ENCODE data around the gene KPNA2.
"Not testable (repeated sequence)": the region's sequence is repeated elsewhere in the genome, so short reads cannot be mapped to it uniquely, and the experiment has no call there.

KPNA2 gene

DNA sequence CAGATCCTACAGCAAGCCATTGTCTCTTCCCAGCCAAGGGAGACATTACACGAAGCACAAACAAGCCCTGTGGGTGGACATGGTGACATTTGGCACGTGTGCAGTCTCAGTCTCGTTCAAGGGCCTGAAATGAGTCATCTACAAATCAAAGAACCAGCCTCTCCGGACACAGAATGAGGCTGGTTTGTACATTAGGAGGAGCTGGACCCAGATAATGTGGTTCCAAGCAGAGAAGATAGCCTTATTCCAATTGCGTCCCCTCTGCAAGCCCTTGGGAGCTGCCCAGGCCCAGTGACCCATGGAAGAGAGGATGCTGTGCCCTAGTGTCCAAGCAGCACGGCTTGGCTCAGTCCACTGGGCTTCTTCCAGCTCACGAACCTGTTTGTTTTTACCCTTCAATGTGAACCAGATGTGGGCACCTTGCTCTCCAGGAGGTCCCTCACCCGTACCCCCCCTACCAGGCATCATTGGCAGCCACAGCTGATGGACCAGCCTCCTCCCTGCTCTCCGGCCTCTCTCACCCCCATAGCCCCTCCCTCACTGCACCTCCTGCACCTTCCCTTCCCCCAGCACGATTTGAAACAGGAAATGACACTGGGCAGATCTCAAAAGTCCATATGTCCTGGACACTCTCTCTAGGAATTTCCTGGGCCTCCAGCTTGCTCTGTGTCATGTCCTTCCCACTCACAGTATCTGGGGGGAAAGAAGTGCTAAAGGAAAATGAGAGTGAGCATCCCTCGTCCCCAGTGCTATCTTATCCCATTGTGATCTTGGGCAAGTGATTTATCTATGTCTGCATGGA lies 26.2 kb downstream of the KPNA2 start:
- no peak for DNase-seq (ENCODE audit: low read depth)

DNA sequence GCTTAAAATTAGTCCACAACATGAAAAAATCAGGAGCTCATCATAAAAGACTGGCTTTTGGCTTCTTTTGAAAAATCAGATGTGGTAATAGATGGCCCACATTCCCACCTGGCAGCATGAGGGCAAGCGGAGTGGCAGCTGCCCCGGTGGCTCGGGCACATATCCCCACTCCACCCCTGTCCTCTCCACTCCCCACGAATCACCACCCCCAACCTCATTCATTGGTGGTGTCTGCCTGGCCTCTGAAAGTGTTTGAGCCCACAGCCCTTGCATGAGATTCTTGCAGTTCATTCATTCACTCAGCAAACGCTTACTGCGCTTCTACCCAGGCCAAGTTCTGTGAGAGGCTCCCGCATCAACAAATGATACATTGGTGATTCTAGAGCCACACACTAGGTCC lies 29.8 kb downstream of the KPNA2 start:
- not testable (repeated sequence) for DNase-seq (ENCODE audit: low read depth)

DNA sequence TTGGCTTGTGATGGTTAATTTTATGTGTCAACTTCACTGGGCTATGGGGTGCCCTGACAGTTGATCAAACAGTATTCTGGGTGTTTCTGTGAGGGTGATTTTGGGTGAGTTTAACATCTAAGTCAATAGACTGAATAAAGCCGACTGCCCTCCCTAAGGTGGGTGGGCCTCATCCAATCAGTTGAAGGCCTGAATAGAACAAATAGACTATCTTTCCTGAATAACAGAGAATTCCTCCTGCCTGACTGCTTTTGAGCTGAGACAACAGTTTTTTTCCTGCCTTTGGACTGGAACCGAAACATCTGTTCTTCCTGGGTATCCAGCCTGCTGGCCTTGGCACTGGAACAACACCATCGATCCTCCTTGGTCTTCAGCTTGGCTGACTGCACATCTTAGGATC lies 33.0 kb downstream of the KPNA2 start:
- not testable (repeated sequence) for DNase-seq (ENCODE audit: low read depth)

DNA sequence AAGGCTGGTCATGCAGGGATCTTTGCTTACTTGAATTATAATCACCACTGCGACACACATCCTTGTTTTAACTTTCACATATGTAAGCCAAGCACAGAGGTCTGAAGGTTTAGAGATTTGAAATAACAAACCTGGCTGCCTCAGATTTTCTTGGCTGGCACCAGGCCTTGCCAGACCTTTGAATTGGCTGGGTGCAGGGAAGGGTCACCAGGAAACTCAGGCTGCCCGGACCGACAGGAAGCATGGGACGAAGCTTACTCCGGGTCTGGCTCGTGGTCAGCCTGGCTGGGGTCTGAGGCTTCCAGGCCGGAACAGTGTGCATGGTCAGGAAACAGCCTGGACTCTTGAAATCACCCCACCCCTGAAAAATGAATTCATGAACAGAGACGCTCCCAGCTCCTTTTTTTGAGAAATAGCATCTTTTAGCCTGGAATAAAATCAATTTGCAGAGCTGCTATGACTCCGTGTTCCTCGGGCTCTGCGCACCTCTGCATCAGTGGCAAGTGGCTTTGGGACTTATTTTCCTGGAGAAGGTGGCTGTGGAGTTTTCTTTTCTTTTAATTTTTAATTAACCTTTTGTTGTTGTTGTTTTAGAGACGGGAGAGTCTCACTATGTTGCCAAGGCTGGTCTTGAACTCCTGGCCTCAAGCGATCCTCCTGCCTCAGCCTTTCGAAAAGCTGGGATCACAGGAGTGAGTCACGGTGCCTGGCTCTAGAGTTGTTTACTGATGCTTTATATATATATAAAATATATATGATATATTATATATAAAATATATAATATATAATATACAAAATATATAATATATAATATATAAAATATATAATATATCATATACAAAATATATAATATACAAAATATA lies 35.3 kb downstream of the KPNA2 start:
- not testable (repeated sequence) for DNase-seq (ENCODE audit: low read depth)

DNA sequence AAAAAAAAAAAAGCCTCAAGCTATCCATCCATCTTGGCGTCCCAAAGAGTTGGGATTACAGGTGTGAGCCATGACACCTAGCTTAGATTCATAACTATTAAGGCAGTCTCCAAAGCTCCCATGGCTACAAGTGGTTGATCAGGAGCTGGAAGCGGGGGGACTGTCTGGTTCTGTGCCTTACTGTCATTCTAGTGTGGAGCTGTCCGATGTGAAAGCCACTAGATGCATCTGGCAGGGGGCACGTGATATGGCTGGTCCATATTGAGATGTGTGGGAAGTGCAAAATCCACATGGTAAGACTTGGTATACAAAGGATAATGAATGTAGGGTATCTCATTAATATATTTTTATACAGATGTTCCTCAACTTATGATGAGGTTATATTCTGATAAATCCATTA lies 38.7 kb downstream of the KPNA2 start:
- DNase-seq (ENCODE audit: low read depth): no peak

DNA sequence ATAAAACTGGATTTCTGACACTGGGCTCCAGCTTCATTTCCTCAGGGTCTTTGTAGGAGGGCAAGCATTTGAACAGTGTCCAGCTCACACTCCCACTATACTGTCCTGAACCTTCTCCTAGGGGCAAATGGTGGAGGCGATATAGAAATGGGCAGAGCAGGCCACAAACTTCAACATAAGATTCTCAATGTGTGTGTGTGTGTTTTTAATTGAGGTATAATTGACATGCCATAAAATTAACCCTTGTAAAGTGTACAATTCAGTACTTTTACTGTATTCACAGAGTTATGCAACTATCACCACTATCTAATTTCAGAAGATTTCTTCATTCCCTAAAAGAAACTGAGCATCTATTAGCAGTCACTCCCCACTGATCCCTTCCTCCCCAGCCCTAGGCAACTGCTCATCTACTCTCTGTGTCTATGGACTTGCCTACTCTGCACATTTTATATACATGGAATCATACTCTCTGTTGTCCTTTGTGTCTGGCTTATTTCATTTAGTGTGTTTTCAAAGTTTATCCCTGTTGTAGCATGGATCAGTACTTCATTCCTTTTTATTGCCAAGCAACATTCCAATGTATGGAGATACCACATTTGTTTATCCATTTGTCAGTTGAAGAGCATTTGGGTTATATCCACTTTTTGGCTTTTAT lies 40.5 kb downstream of the KPNA2 start:
- not testable (repeated sequence) for DNase-seq (ENCODE audit: low read depth)

DNA sequence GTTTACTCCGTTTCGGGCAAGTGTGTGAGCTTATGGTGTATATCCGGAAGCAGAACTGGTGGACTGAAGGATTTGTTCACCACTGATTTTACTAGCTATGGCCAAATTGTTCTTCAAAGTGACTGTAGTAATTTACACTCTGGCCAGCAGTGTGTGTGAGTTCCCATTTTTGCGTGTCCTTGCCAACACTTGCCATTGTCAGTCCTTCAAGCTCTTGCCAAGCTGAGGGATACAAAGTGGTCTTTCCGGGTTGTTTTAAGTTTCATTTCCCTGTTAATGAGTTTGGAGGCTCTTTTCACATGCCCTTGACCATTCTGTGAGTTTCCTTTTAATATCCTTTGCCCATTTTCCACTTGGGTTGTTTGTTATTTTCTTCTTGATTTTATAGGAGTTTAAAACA lies 42.0 kb downstream of the KPNA2 start:
- not testable (repeated sequence) for DNase-seq (ENCODE audit: low read depth)

DNA sequence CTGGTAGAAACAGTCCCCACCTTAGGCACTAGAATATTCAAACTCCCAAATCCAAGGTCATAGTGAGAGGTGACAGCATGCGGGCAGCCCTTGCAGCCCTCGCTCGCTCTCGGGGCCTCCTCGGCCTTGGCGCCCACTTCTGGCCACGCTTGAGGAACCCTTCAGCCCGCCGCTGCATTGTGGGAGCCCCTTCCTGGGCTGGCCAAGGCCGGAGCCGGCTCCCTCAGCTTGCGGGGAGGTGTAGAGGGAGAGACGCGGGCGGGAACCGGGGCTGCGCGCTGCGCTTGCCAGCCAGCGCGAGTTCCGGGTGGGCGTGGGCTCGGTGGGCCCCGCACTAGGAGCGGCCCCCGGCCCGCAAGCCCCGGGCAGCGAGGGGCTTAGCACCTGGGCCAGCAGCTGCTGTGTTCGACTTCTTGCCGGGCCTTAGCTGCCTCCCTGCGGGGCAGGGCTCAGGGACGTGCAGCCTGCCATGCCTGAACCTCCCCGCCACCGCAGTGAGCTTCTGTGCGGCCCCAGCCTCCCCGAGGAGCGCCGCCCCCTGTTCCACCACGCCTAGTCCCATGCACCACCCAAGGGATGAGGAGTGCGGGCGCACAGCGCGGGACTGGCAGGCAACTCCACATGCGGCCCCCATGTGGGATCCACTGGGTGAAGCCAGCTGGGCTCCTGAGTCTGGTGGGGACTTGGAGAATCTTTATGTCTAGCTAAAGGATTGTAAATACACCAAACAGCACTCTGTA lies 45.0 kb downstream of the KPNA2 start:
- no peak for DNase-seq (ENCODE audit: low read depth)

DNA sequence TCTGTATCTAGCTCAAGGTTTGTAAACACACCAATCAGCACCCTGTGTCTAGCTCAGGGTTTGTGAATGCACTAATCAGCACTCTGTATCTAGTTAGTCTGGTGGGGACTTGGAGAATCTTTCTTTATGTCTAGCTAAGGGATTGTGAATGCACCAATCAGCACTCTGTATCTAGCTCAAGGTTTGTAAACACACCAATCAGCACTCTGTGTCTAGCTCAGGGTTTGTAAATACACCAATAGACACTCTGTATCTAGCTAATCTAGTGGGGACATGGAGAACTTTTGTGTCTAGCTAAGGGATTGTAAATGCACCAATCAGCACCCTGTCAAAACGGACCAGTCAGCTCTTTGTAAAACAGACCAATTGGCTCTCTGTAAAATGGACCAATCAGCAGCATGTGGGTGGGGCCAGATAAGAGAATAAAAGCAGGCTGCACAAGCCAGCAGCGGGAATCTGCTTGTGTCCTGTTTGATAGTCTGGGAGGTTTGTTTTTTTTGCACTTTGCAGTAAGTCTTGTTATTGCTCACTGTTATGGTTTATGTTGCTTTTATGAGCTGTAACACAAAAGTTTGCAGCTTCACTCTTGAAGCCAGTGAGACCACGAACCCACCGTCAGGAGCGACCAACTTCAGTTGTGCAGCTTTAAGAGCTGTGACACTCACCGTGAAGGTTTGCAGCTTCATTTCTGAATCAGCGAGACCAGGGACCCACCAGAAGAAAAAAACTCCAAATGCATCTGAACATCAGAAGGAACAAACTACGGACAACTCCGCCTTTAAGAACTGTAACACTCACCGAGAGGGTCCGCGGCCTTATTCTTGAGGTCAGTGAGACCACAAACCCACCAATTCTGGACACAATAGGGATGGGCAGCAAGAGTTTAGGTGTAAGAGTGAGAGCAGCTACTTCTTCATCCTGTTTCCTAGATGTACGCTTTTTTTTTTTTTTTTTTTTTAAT lies 46.0 kb downstream of the KPNA2 start:
- not testable (repeated sequence) for DNase-seq (ENCODE audit: low read depth)

DNA sequence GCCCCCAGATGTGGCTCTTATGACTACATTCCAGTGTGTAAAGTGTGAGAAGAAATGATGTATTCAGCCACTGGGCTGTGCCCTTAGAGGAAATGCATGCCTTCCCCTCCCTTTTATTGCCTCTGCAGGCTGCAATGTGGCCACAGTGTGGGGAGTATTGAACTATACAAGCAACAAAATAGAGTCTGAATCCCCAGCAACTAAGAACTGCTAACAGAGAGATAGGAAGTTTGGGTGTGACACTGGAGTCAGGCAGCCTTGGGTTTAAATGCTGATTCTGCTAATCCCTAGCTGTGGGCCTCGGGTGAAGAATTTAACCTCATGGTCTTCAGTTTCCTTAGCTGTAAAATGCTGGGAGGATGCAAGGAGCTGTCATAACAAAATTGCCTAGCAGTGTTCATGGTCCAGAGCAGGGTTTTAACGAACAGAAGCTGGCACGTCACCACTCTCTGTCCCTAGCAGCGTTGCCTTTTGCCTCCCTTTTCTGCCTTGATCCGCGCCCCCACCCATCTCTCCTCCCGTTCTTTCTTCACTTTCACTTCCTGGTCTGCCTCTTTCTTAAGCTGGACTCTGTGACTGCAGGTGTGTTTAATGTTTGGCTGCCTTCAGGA lies 50.3 kb downstream of the KPNA2 start:
- DNase-seq (ENCODE audit: low read depth): no peak

DNA sequence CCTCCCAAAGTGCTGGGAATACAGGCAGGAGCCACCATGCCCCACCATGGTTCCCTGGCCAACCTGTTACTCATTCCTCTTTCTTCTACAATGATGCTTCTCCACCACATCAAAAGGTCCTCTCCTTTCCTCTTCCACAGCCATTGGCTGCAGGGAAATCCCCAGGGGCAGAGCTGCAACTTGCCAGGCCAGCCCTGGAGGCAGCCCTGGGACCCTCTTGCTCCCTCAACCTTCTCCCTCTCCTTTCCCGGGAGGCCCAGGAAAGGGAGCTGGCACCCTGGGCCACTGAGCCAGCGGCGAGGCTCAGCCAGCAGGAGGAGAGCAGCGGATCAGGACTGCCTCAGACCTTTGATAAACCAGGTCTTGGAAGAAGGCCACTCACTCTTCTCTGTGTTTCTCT lies 51.1 kb downstream of the KPNA2 start:
- DNase-seq (ENCODE audit: low read depth): not testable (repeated sequence)

DNA sequence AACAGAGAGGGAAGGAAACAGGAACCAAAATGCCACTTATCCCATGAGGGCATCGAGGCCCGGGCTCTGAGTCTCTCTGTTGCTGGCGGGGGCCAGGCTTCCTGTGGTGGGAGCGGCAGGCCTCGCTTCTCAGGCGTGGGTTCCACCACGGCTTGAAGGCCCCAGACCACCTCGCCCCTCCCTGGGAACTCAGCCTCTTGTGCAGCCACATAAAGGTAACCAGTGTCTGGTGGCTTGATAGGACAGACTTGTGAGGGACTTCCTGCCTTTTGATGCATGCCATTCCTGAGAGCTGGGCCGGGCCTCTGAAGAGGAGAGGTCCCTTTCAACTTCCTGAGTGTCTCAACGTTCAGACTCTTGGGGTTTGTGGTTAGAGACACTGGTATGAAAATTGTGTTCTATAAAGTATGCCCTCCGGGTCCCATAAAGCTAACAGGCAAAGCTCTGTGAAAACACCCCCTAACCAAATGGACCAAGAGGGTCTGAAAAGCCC lies 51.6 kb downstream of the KPNA2 start:
- not testable (repeated sequence) for DNase-seq (ENCODE audit: low read depth)

DNA sequence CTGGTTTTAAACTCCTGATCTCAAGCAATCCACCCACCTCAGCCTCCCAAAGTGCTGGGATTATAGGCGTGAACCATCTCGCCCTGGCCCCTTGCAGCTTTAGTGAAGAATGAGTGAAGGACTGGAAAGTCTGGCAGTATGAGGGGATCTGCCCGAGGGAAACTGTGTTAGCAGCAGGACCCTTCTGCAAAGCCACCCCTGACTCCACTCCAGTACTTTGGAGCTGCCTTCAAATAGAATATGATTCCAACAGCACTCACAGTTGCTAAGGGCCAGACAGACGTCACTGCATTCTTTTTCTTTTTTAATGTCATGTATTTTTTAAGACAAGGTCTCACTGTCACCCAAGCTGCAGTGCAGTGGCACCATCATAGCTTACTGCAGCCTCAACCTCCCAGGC lies 52.3 kb downstream of the KPNA2 start:
- no peak for DNase-seq (ENCODE audit: low read depth)

DNA sequence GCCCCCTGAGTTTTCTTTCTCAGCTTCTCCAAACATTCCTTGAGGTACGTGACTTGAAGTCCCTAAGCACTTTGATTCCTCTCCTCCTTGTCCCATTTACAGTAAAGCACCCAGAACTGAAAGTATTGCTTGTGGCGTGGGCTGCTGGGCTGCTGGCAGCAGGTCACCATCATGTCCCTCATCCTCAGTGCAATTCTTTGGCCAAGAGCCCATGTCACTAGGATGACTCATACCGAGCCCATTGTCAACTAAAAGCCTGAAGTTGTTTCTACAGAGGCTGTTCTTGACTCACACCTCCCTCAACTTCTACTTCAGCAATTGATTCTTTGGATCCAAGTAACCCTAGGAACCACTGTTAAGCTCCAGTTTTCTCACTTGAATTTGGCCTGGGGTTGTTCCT lies 54.3 kb downstream of the KPNA2 start:
- no peak for DNase-seq (ENCODE audit: low read depth)

DNA sequence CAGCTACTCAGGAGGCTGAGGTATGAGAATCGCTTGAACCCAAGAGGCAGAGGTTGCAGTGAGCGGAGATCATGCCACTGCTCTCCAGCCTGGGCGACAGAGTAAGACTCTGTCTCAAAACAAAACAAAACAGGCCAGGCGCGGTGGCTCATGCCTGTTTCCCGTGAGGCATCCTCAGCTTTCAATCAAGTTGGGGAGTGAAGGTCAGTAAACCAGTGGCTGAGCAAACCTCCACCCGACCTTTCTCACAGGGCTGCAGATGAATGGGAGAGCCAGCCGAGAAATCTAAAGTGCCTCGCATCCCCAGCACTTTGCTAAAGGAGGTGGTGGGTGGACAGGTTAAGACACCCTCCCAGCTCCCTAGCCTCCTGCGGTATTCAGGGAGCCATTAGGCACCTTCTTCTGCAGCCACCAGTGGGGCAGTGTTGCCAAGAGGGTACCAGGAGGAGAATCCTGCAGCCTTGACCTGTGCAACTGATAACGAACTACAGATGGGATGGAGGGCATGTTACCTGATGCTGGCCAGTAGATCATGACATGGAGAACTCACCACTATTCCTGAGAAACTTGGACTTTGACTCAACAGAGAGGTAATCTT lies 59.0 kb downstream of the KPNA2 start:
- no peak for DNase-seq (ENCODE audit: low read depth)

DNA sequence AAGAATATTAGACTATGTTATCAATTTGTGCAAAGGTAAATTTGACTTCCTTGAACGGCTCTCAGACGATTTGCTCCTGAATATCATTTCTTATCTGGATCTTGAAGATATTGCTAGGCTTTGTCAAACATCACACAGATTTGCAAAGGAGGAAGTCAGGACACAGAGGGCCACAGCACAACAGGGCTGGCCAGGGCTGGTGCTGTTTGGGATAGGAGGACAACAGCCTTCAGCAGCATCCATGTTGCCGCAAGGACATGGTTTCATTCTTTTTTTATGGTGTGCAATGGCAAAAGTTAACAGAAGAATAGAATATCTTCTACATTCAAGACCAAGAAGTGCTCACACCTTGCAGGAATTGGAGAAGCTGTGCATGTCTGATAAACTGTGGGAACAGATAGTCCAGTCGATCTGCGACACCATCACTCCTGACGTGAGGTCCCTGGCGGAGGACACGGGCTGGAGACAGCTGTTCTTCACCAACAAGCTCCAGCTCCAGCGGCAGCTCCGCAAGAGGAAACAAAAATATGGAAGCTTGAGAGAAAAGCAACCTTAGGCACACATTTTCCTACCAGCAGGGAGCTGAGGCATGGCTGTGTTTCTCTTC lies 59.8 kb downstream of the KPNA2 start:
- DNase-seq (ENCODE audit: low read depth): no peak

DNA sequence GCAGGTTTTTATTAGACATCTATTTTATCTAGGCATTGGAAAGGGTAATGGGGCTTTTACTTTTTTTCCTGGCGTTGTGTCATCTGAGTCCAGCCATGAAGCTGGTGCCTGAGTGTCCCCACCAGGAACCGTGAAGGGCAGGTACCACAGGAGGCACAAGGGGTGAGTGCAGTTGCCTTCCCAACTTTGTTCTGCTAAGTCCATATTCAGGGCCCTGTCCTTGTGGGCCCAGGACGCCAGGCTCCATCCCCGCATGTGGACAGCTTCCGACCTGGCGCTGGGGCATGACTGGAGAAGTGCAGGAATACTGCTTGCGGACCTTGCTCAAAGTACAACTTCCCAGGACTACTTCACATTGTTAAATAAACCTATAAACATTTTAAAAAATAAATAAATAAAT lies 60.6 kb downstream of the KPNA2 start:
- no peak for DNase-seq (ENCODE audit: low read depth)

All from activated T-helper 9 cell treated with anti-CD3 and anti-CD28 coated beads, Interleukin-2, amount 50 U/mL, for 16 hours (primary cell).